K562 (cell line): ENCODE data around the gene RGS9.

Experiments used
- CEBPB ChIP-seq: fragments of 450-650 bp; IDR thresholded peaks from 2 replicates; pipeline ENCODE4 v1.6.1; 2016; ENCODE audit warnings: missing genetic modification characterization, missing compliant biosample characterization
- CREM ChIP-seq: IDR thresholded peaks from 2 replicates; pipeline ENCODE4 v1.6.1; 2014; ENCODE audit warnings: antibody characterized with exemption, low read depth
- EZH2 ChIP-seq: IDR thresholded peaks from 2 replicates; pipeline ENCODE4 v1.6.1; 2012; ENCODE audit warnings: low read depth, mild to moderate bottlenecking, inconsistent platforms, low read length, borderline replicate concordance
- POLR2AphosphoS2 ChIP-seq: IDR thresholded peaks from 2 replicates; pipeline ENCODE4 v1.6.1; 2012; ENCODE audit warnings: low read length, improper control_type of control experiment
- SMAD3 ChIP-seq: fragments of 450-650 bp; formaldehyde crosslinking; conservative IDR thresholded peaks from 2 replicates; pipeline ENCODE4 v1.4.0; 2020; ENCODE audit warnings: mild to moderate bottlenecking
- TF ChIP-seq, protein P1 (sequence below), 3 experiments: IDR thresholded peaks in 2 of 3; conservative IDR thresholded peaks in 1 of 3; 2 replicates each; pipeline ENCODE4 v1.5.1; 2011 to 2012; ENCODE audit warnings: low read length in 3 of 3, mild to moderate bottlenecking in 3 of 3, control low read depth in 2 of 3, improper control_type of control experiment in 1 of 3, inconsistent platforms in 1 of 3, low read depth in 1 of 3, mixed read lengths in 1 of 3, moderate library complexity in 1 of 3; ENCODE audit not compliant: insufficient read depth in 2 of 3
- TF ChIP-seq, protein P2 (sequence below): sonication (generic); formaldehyde crosslinking; IDR thresholded peaks from 2 replicates; pipeline ENCODE4 v1.8.0; 2022; ENCODE audit warnings: mild to moderate bottlenecking, missing genetic modification reagents, borderline replicate concordance

DNA sequence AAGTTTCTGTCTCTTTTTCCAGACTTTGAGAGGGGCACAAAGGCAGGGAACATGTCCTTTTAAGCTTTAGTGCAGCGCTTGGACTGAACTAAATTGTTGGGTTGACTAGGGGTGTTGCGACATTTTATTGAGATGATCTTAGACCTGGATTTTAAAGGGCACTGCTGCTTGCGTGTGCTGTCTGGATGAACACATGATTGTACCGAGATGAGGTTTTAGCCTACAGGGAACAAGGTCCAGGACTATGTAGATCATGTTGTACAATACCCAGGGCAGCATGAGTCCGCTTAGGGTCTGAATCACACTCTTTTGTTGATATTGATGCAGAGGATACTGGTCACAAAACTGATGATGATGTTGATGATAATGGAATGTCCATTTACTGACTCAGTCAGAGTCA, 5.2 kb upstream of the RGS9 start:
- TF ChIP-seq, protein P1, sequence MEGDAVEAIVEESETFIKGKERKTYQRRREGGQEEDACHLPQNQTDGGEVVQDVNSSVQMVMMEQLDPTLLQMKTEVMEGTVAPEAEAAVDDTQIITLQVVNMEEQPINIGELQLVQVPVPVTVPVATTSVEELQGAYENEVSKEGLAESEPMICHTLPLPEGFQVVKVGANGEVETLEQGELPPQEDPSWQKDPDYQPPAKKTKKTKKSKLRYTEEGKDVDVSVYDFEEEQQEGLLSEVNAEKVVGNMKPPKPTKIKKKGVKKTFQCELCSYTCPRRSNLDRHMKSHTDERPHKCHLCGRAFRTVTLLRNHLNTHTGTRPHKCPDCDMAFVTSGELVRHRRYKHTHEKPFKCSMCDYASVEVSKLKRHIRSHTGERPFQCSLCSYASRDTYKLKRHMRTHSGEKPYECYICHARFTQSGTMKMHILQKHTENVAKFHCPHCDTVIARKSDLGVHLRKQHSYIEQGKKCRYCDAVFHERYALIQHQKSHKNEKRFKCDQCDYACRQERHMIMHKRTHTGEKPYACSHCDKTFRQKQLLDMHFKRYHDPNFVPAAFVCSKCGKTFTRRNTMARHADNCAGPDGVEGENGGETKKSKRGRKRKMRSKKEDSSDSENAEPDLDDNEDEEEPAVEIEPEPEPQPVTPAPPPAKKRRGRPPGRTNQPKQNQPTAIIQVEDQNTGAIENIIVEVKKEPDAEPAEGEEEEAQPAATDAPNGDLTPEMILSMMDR (IDR thresholded peaks at IDR 0.05 in 2 of 3, conservative IDR thresholded peaks at IDR 0.05 in 1 of 3; ENCODE audit: insufficient read depth in 2 of 3, low read depth in 1 of 3, low read length in 3 of 3): no peak
- TF ChIP-seq CEBPB (tag) (peak; percentile 80), CREM (no peak), POLR2AphosphoS2 (no peak), SMAD3 (no peak), EZH2 (no peak)
- TF ChIP-seq, protein P2, sequence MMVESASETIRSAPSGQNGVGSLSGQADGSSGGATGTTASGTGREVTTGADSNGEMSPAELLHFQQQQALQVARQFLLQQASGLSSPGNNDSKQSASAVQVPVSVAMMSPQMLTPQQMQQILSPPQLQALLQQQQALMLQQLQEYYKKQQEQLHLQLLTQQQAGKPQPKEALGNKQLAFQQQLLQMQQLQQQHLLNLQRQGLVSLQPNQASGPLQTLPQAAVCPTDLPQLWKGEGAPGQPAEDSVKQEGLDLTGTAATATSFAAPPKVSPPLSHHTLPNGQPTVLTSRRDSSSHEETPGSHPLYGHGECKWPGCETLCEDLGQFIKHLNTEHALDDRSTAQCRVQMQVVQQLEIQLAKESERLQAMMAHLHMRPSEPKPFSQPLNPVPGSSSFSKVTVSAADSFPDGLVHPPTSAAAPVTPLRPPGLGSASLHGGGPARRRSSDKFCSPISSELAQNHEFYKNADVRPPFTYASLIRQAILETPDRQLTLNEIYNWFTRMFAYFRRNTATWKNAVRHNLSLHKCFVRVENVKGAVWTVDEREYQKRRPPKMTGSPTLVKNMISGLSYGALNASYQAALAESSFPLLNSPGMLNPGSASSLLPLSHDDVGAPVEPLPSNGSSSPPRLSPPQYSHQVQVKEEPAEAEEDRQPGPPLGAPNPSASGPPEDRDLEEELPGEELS (CRISPR knock-in tag): no peak
